BJ (cell line): ENCODE results near the gene TMEM250. TPM values are rescaled to one million over a fixed set of nuclear protein-coding genes. Genes with fewer than 3 reads are reported as not detected.

Source experiments
- CTCF ChIA-PET: fragments of 350-600 bp; formaldehyde crosslinking; extraction: SDS; loops from one replicate; lab custom pipeline; 2021; ENCODE audit warnings: antibody characterized with exemption, inconsistent platforms; lab: Yijun Ruan, JAX
- POLR2A ChIA-PET: fragments of 300-600 bp; sonication (Branson Sonifier 250); formaldehyde crosslinking; extraction: SDS; loops from one replicate; lab custom pipeline; 2021; ENCODE audit warnings: antibody characterized with exemption; lab: Charles Lee
- DNase-seq: peaks from one replicate; pipeline ENCODE4 v3.0.0-alpha.2; 2011; ENCODE audit warnings: low read depth
- H3K27me3 ChIP-seq: 2 replicates; pipeline ENCODE4 v1.6.0; 2011; ENCODE audit warnings: low read length; ENCODE audit not compliant: control insufficient read depth, insufficient read depth
- H3K36me3 ChIP-seq: 2 replicates; pipeline ENCODE4 v1.5.1; 2011; ENCODE audit warnings: low read length; ENCODE audit not compliant: control insufficient read depth, insufficient read depth
- H3K4me3 ChIP-seq: 2 replicates; pipeline ENCODE4 v1.5.1; 2011; ENCODE audit warnings: low read depth, mild to moderate bottlenecking, control low read depth, low read length
- CTCF ChIP-seq: IDR thresholded peaks from 2 replicates; pipeline ENCODE4 v1.5.1; 2011; ENCODE audit warnings: low read depth, mild to moderate bottlenecking, control low read depth, inconsistent platforms, low read length, moderate library complexity; ENCODE audit not compliant: insufficient read depth
- polyA plus RNA-seq: library from polyadenylated mRNA; depleted of rRNA; stranded (reverse); fragments of >200 nt; gene quantifications from 2 replicates; pipeline ENCODE4 v1.2.3, GENCODE V29; 2011

The TMEM250 gene
- polyA plus RNA-seq, 1 experiment: 20.7 TPM

DNA sequence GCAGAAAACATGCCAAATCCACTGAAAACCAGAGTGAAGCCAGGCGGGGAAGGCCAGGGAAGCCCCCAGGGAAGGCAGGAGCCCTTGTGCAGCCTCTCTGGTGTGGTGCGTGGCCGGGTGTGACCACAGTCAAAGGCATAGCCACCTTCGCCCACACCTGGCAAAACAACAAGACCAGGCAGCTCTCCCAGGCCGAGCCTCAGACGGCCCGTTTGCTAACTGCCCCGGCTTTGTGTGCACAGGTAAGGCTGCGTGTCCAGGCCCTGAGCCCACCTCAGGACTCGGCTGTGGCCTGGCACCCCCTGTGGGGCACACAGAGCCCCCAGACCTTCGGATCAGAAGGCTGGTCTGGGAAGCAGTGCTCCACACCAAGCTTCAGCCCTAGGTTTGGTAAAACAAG, 6.1 kb downstream of the TMEM250 start:
- H3K27me3 ChIP-seq: no peaks in the 10 kb centered on the region
- CTCF ChIA-PET: interaction anchor here (0.6 to 1.4 kb wide), 4 partner anchors 11 to 145 kb away, joined by 3 to 6 read pairs (median 3); no protein-coding TSS in a partner anchor
- POLR2A ChIA-PET: no interaction called here
- TF ChIP-seq CTCF: no peak
- no peak overlapping the region for H3K4me3 ChIP-seq
- DNase-seq: no peak
- peaks cover 14% of the 10 kb centered on the region for H3K36me3 ChIP-seq

GRCh38 chr9:136111910-136112309, 6.8 kb downstream of the TMEM250 start:
- DNase-seq: no peak
- ChIA-PET POLR2A (no interaction called here), CTCF (interaction anchor here (0.6 to 1.4 kb wide), 4 partner anchors 12 to 145 kb away, joined by 3 to 6 read pairs (median 3); no protein-coding TSS in a partner anchor)
- TF ChIP-seq CTCF: no peak
- Histone ChIP-seq H3K27me3 (no peaks in the 10 kb centered on the region), H3K4me3 (no peak overlapping the region), H3K36me3 (peaks cover 13% of the 10 kb centered on the region)

DNA sequence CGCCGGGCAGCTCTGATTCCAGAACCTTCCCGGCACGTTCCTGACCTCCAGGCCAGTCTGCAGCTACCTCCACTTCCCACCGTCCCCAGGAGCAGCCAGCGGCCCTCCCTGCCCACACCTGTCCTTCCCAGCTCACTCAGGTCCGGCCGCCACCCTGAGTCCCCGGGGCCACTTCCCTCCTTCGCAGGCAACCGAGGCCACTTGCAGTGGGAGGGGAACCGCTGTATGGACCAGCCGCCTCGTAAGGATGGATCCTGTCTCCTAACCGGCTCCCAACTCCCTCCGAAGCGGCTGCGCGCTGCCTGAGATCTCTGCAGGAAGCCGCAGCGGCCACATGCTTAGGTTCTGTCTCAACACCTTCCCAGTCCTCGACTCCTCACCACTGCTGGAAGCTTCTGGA, 7.5 kb downstream of the TMEM250 start:
- Histone ChIP-seq H3K27me3 (no peaks in the 10 kb centered on the region), H3K4me3 (no peak overlapping the region), H3K36me3 (peaks cover 11% of the 10 kb centered on the region)
- no peak for DNase-seq
- TF ChIP-seq CTCF: no peak
- CTCF ChIA-PET: interaction anchor here (0.7 to 1.4 kb wide), 3 partner anchors 13 to 151 kb away, joined by 3 to 6 read pairs (median 3); no protein-coding TSS in a partner anchor
- POLR2A ChIA-PET: no interaction called here

GRCh38 chr9:136110082-136111061, 8.3 kb downstream of the TMEM250 start:
- H3K4me3 ChIP-seq: peak overlapping the region; percentile 16; the same call in 1 of the 2 replicates

More at GRCh38 chr9:136110082-136111061, 8.3 kb downstream of the TMEM250 start:
- CTCF ChIA-PET: interaction anchor here (0.7 to 1.2 kb wide), 4 partner anchors 8 to 150 kb away, joined by 3 to 5 read pairs (median 4); partner anchors contain the start of gene TMEM250
- Histone ChIP-seq H3K36me3 (peaks cover 5% of the 10 kb centered on the region; the same call in 1 of the 2 replicates), H3K27me3 (no peaks in the 10 kb centered on the region)
- peak; percentile 38 for TF ChIP-seq CTCF
- POLR2A ChIA-PET: no interaction called here
- no peak for DNase-seq
